ENCODE results near the gene UBA7.

The UBA7 gene

GRCh38 chr3:49805897-49806701 is 7.7 kb downstream of the UBA7 start:
- no peak for DNase-seq (ENCODE audit: low spot score)

GRCh38 chr3:49805367-49805782 is 8.4 kb downstream of the UBA7 start:
- DNase-seq (ENCODE audit: low spot score) = no peak

- no peak for DNase-seq (ENCODE audit: low spot score)
Measured at GRCh38 chr3:49804141-49805041, 9.4 kb downstream of the UBA7 start.

- DNase-seq (ENCODE audit: low spot score) = peak; percentile 15
Measured at GRCh38 chr3:49803465-49804140, 10.2 kb downstream of the UBA7 start.

- DNase-seq (ENCODE audit: low spot score) = peak; percentile 93
Measured at GRCh38 chr3:49802719-49803464, 10.9 kb downstream of the UBA7 start, which contains the start of gene INKA1. INKA1 (plus strand) TSS chr3:49803261; CDS start chr3:49803393, 132 bp downstream.

GRCh38 chr3:49801160-49801559 is 12.6 kb downstream of the UBA7 start:
- DNase-seq (ENCODE audit: low spot score) = no peak

- no peak for DNase-seq (ENCODE audit: low spot score)
Measured at GRCh38 chr3:49799761-49800160, 14.0 kb downstream of the UBA7 start, which contains the start of gene CDHR4. CDHR4 (minus strand) TSS chr3:49799873; CDS start chr3:49799812, 61 bp downstream.

- DNase-seq (ENCODE audit: low spot score) = no peak
Measured at GRCh38 chr3:49799105-49799504, 14.6 kb downstream of the UBA7 start.

- no peak for DNase-seq (ENCODE audit: low spot score)
Measured at GRCh38 chr3:49794926-49795905, 18.5 kb downstream of the UBA7 start.

GRCh38 chr3:49794431-49794830 is 19.3 kb downstream of the UBA7 start:
- DNase-seq (ENCODE audit: low spot score) = no peak

GRCh38 chr3:49793486-49794085 is 20.2 kb downstream of the UBA7 start:
- no peak for DNase-seq (ENCODE audit: low spot score)

GRCh38 chr3:49792371-49793150 is 21.2 kb downstream of the UBA7 start:
- DNase-seq (ENCODE audit: low spot score) = no peak

GRCh38 chr3:49791571-49791970 is 22.2 kb downstream of the UBA7 start:
- no peak for DNase-seq (ENCODE audit: low spot score)

GRCh38 chr3:49790626-49791411 is 22.9 kb downstream of the UBA7 start:
- no peak for DNase-seq (ENCODE audit: low spot score)

GRCh38 chr3:49788056-49788455 is 25.7 kb downstream of the UBA7 start:
- no peak for DNase-seq (ENCODE audit: low spot score)

GRCh38 chr3:49787536-49787935 is 26.2 kb downstream of the UBA7 start:
- DNase-seq (ENCODE audit: low spot score) = no peak

- no peak for DNase-seq (ENCODE audit: low spot score)
Measured at GRCh38 chr3:49787182-49787464, 26.6 kb downstream of the UBA7 start.

All from hematopoietic multipotent progenitor cell treated with erythropoietin and hydrocortisone succinate and interleukin-3 and kit ligand, for 15 days (in vitro differentiated cells).